GM19193 (cell line): ENCODE data around the gene TSPAN33.

Experiments
- POLR2A ChIP-seq: IDR thresholded peaks from 4 replicates; pipeline ENCODE4 v1.6.1; 2011; ENCODE audit not compliant: insufficient read depth, insufficient read length; ENCODE audit errors: extremely low read depth

Gene TSPAN33

GRCh38 chr7:129161524-129162225 is 17.2 kb downstream of the TSPAN33 start:
- TF ChIP-seq POLR2A: no peak

- no peak for TF ChIP-seq POLR2A
These were observed 18.2 kb downstream of the TSPAN33 start for GRCh38 chr7:129162732-129163131.

GRCh38 chr7:129163875-129164544 is 19.5 kb downstream of the TSPAN33 start:
- TF ChIP-seq POLR2A: no peak

- TF ChIP-seq POLR2A: peak; percentile 23
These were observed 22.2 kb downstream of the TSPAN33 start for GRCh38 chr7:129166745-129167144.

- TF ChIP-seq POLR2A: no peak
These were observed 23.3 kb downstream of the TSPAN33 start for GRCh38 chr7:129167817-129168216.

GRCh38 chr7:129168231-129169021 is 23.9 kb downstream of the TSPAN33 start:
- TF ChIP-seq POLR2A: peak; percentile 20

GRCh38 chr7:129169171-129169671 is 24.7 kb downstream of the TSPAN33 start:
- TF ChIP-seq POLR2A: peak; percentile 35

GRCh38 chr7:129169686-129170440 is 25.4 kb downstream of the TSPAN33 start:
- TF ChIP-seq POLR2A: peak; percentile 28

- TF ChIP-seq POLR2A: no peak
These were observed 26.0 kb downstream of the TSPAN33 start for GRCh38 chr7:129170441-129171021.

GRCh38 chr7:129176916-129177710 is 32.6 kb downstream of the TSPAN33 start:
- TF ChIP-seq POLR2A: no peak

- TF ChIP-seq POLR2A: no peak
These were observed 40.6 kb downstream of the TSPAN33 start for GRCh38 chr7:129184981-129185670.

- TF ChIP-seq POLR2A: no peak
These were observed 42.3 kb downstream of the TSPAN33 start for GRCh38 chr7:129186749-129187260.
